T-helper 22 cell (primary cell): ENCODE data around the gene ZPBP2.
A peak's percentile ranks its signal among the peaks of the same experiment; 100 is the strongest.
"Not testable (repeated sequence)": the region's sequence is repeated elsewhere in the genome, so short reads cannot be mapped to it uniquely, and the experiment has no call there.

Source experiments
- DNase-seq: peaks from one replicate; pipeline ENCODE4 v3.0.0-alpha.2; 2020; ENCODE audit warnings: low read depth

The ZPBP2 gene

GRCh38 chr17:39855911-39856649 is 11.9 kb upstream of the ZPBP2 start:
- DNase-seq, result not testable (repeated sequence)

- DNase-seq, result no peak
These were observed 6.8 kb upstream of the ZPBP2 start for GRCh38 chr17:39861235-39861634.

GRCh38 chr17:39863244-39863917 is 4.6 kb upstream of the ZPBP2 start:
- DNase-seq, result no peak

- DNase-seq, result peak; percentile 78
These were observed 3.9 kb upstream of the ZPBP2 start, which contains the start of gene IKZF3 for GRCh38 chr17:39863918-39864746. TSS of gene IKZF3 (minus strand) at chr17:39864312. CDS start at chr17:39864126, 186 bp downstream.

GRCh38 chr17:39866013-39866730 is 1.8 kb upstream of the ZPBP2 start:
- no peak for DNase-seq

- peak; percentile 61 for DNase-seq
These were observed 720 bp upstream of the ZPBP2 start for GRCh38 chr17:39867084-39867879.

- DNase-seq, result no peak
These were observed 546 bp downstream of the ZPBP2 start for GRCh38 chr17:39868554-39868942.

- no peak for DNase-seq
These were observed 2.8 kb downstream of the ZPBP2 start for GRCh38 chr17:39870776-39871175.

GRCh38 chr17:39871801-39872200 is 3.8 kb downstream of the ZPBP2 start:
- no peak for DNase-seq

- no peak for DNase-seq
These were observed 4.7 kb downstream of the ZPBP2 start for GRCh38 chr17:39872751-39873150.

- DNase-seq, result not testable (repeated sequence)
These were observed 18.1 kb downstream of the ZPBP2 start for GRCh38 chr17:39886102-39886501.

GRCh38 chr17:39887078-39887477 is 19.1 kb downstream of the ZPBP2 start:
- no peak for DNase-seq

- no peak for DNase-seq
These were observed 21.2 kb downstream of the ZPBP2 start for GRCh38 chr17:39889200-39889599.

- no peak for DNase-seq
These were observed 26.8 kb downstream of the ZPBP2 start for GRCh38 chr17:39894681-39895376.

- no peak for DNase-seq
These were observed 30.1 kb downstream of the ZPBP2 start for GRCh38 chr17:39898088-39898487.

GRCh38 chr17:39899215-39899614 is 31.2 kb downstream of the ZPBP2 start:
- DNase-seq, result no peak

- DNase-seq, result not testable (repeated sequence)
These were observed 34.0 kb downstream of the ZPBP2 start for GRCh38 chr17:39902027-39902426.

- DNase-seq, result no peak
These were observed 35.3 kb downstream of the ZPBP2 start for GRCh38 chr17:39903158-39903884.

- no peak for DNase-seq
These were observed 36.9 kb downstream of the ZPBP2 start for GRCh38 chr17:39904990-39905288.

- no peak for DNase-seq
These were observed 40.9 kb downstream of the ZPBP2 start for GRCh38 chr17:39908789-39909352.
